SK-N-SH treated with all-trans-retinoic acid at 6 μM for 48 hours (cell line): ENCODE results near the gene LOXL4.
A peak's percentile ranks its signal among the peaks of the same experiment; 100 is the strongest.

Experiments used
- ATAC-seq: fragments of 200-7000 bp; cut with Tn5 transposase; 3 replicates; pipeline ENCODE4 v1.9.1; 2020; ENCODE audit warnings: mild to moderate bottlenecking, moderate library complexity
- ARNTL ChIP-seq: fragments of 450-650 bp; formaldehyde crosslinking; IDR thresholded peaks from 2 replicates; pipeline ENCODE4 v1.5.0; 2020; ENCODE audit warnings: low read depth, mild to moderate bottlenecking, moderate library complexity, borderline replicate concordance
- BACH2 ChIP-seq: fragments of 250-450 bp; sonication (Bioruptor Pico); IDR thresholded peaks from 2 replicates; pipeline ENCODE4 v1.9.0; 2021; ENCODE audit warnings: mild to moderate bottlenecking, borderline replicate concordance
- CREB5 ChIP-seq: fragments of 250-450 bp; sonication (Bioruptor Pico); IDR thresholded peaks from 2 replicates; pipeline ENCODE4 v1.5.1; 2020; ENCODE audit warnings: low read depth, mild to moderate bottlenecking, moderate library complexity
- CSRNP3 ChIP-seq: fragments of 250-450 bp; sonication (Bioruptor Pico); IDR thresholded peaks from 2 replicates; pipeline ENCODE4 v1.5.1; 2021; ENCODE audit warnings: mild to moderate bottlenecking, moderate library complexity
- ESRRG ChIP-seq: fragments of 250-450 bp; sonication (Bioruptor Pico); IDR thresholded peaks from 2 replicates; pipeline ENCODE4 v1.6.1; 2021; ENCODE audit warnings: mild to moderate bottlenecking
- GLIS3 ChIP-seq: fragments of 250-450 bp; sonication (Bioruptor Pico); IDR thresholded peaks from 2 replicates; pipeline ENCODE4 v1.5.0; 2020; ENCODE audit warnings: mild to moderate bottlenecking, moderate library complexity
- ISL1 ChIP-seq: fragments of 250-450 bp; sonication (Bioruptor Pico); IDR thresholded peaks from 2 replicates; pipeline ENCODE4 v2.1.2; 2022; ENCODE audit warnings: mild to moderate bottlenecking, moderate library complexity
- OSR1 ChIP-seq: fragments of 250-450 bp; sonication (Bioruptor Pico); IDR thresholded peaks from 2 replicates; pipeline ENCODE4 v1.8.0; 2022; ENCODE audit warnings: moderate library complexity, mild to moderate bottlenecking, inconsistent platforms
- PATZ1 ChIP-seq: fragments of 250-450 bp; sonication (Bioruptor Pico); IDR thresholded peaks from 2 replicates; pipeline ENCODE4 v1.8.0; 2020; ENCODE audit warnings: mild to moderate bottlenecking, moderate library complexity, borderline replicate concordance
- PPARA ChIP-seq: fragments of 250-450 bp; sonication (Bioruptor Pico); IDR thresholded peaks from 2 replicates; pipeline ENCODE4 v1.5.0; 2020; ENCODE audit warnings: mild to moderate bottlenecking, borderline replicate concordance
- RARB ChIP-seq: fragments of 250-450 bp; sonication (Bioruptor Pico); IDR thresholded peaks from 2 replicates; pipeline ENCODE4 v1.8.0; 2021; ENCODE audit warnings: mild to moderate bottlenecking, moderate library complexity
- SNAI2 ChIP-seq: fragments of 250-450 bp; sonication (Bioruptor Pico); IDR thresholded peaks from 2 replicates; pipeline ENCODE4 v1.5.0; 2020; ENCODE audit warnings: mild to moderate bottlenecking, moderate library complexity
- TOX ChIP-seq: fragments of 250-450 bp; sonication (Bioruptor Pico); IDR thresholded peaks from 2 replicates; pipeline ENCODE4 v1.8.0; 2021; ENCODE audit warnings: mild to moderate bottlenecking, moderate library complexity, borderline replicate concordance
- TSHZ2 ChIP-seq: fragments of 250-450 bp; sonication (Bioruptor Pico); IDR thresholded peaks from 2 replicates; pipeline ENCODE4 v1.5.0; 2020; ENCODE audit warnings: mild to moderate bottlenecking, moderate library complexity
- ZC3H10 ChIP-seq: fragments of 250-450 bp; sonication (Bioruptor Pico); IDR thresholded peaks from 2 replicates; pipeline ENCODE4 v1.5.1; 2021; ENCODE audit warnings: mild to moderate bottlenecking, moderate library complexity
- ZFP3 ChIP-seq: fragments of 250-450 bp; sonication (Bioruptor Pico); IDR thresholded peaks from 2 replicates; pipeline ENCODE4 v1.5.0; 2020; ENCODE audit warnings: mild to moderate bottlenecking, moderate library complexity
- ZFP30 ChIP-seq: fragments of 450-650 bp; formaldehyde crosslinking; IDR thresholded peaks from 2 replicates; pipeline ENCODE4 v1.5.0; 2022; ENCODE audit warnings: mild to moderate bottlenecking, moderate library complexity
- ZNF565 ChIP-seq: fragments of 450-650 bp; formaldehyde crosslinking; conservative IDR thresholded peaks from 2 replicates; pipeline ENCODE4 v1.5.0; 2020; ENCODE audit warnings: low read depth, mild to moderate bottlenecking, moderate library complexity
- ZNF70 ChIP-seq: fragments of 450-650 bp; formaldehyde crosslinking; IDR thresholded peaks from 2 replicates; pipeline ENCODE4 v1.5.0; 2020; ENCODE audit warnings: mild to moderate bottlenecking, moderate library complexity
- ZNF8 ChIP-seq: fragments of 450-650 bp; formaldehyde crosslinking; IDR thresholded peaks from 2 replicates; pipeline ENCODE4 v1.5.0; 2020; ENCODE audit warnings: mild to moderate bottlenecking, moderate library complexity

The LOXL4 gene

DNA sequence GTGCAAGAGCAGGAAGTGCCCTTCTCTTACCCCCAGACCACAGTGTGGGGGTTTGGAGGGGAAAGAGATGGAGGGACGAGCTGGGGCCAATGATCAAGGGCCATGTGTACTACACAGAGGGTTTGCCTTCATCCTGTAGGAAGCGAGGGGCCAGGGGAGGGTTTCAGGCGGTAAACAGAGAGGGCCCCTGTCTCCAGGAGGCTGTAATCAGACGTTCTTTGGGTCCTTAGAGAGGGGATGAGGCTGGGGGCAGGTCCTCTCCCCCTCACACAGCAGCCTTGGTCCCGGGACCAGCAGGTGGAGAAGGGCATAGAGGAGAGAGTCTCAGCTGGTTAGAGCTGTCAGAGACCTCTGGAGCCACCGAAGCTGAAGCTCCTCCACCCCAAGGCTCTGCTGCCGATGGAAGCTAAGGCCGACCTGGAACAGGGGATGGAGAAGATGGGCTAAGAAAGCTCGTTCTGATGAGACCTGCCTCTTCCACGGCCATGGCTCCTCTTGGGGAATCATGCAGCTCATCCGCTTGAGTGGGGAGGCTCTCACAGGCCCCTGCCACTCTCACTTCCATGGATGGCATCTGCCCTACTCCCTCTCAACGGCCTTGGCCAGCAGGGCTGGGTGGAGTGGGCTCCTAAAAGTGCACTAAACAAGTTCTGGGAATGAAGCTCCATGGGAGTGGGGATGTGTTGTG, 3.5 kb downstream of the LOXL4 start:
- no peak for ATAC-seq
- TF ChIP-seq OSR1 (CRISPR knock-in tag), result no peak
- TF ChIP-seq RARB (CRISPR knock-in tag), result no peak
- TF ChIP-seq ESRRG, result no peak
- no peak for TF ChIP-seq GLIS3 (CRISPR knock-in tag)
- TF ChIP-seq ZC3H10 (CRISPR knock-in tag), result no peak
- no peak for TF ChIP-seq ZNF565 (CRISPR knock-in tag)
- no peak for TF ChIP-seq TOX (CRISPR knock-in tag)
- TF ChIP-seq BACH2 (CRISPR knock-in tag), result no peak
- TF ChIP-seq SNAI2 (CRISPR knock-in tag), result no peak
- TF ChIP-seq ZNF70 (CRISPR knock-in tag), result no peak
- no peak for TF ChIP-seq CSRNP3 (CRISPR knock-in tag)

- TF ChIP-seq OSR1 (CRISPR knock-in tag) (no peak), RARB (CRISPR knock-in tag) (no peak), ZNF8 (CRISPR knock-in tag) (no peak), ZFP30 (CRISPR knock-in tag) (no peak), TOX (CRISPR knock-in tag) (no peak), ZC3H10 (CRISPR knock-in tag) (no peak), CSRNP3 (CRISPR knock-in tag) (no peak), TSHZ2 (CRISPR knock-in tag) (no peak), ISL1 (CRISPR knock-in tag) (no peak)
- TF ChIP-seq, all 23 proteins: peak for 0
- ATAC-seq, result no peak
Measured at GRCh38 chr10:98263088-98263487, 4.9 kb downstream of the LOXL4 start.

GRCh38 chr10:98262571-98262970, 5.4 kb downstream of the LOXL4 start:
- TF ChIP-seq PPARA (CRISPR knock-in tag) (no peak), ISL1 (CRISPR knock-in tag) (no peak), RARB (CRISPR knock-in tag) (no peak), ZNF8 (CRISPR knock-in tag) (no peak), OSR1 (CRISPR knock-in tag) (no peak), GLIS3 (CRISPR knock-in tag) (no peak), PATZ1 (CRISPR knock-in tag) (no peak), TOX (CRISPR knock-in tag) (no peak), SNAI2 (CRISPR knock-in tag) (no peak), CREB5 (CRISPR knock-in tag) (no peak), CSRNP3 (CRISPR knock-in tag) (no peak), ZFP30 (CRISPR knock-in tag) (no peak), BACH2 (CRISPR knock-in tag) (no peak), ZFP3 (CRISPR knock-in tag) (no peak), ARNTL (CRISPR knock-in tag) (no peak), ZC3H10 (CRISPR knock-in tag) (no peak)
- peak; percentile 50 for ATAC-seq
